Hepatocyte (in vitro differentiated cells): ENCODE measurements around the gene PPP1R9A.

Source experiments
- CTCF ChIP-seq: fragments of 200-600 bp; sonication (generic); IDR thresholded peaks from 2 replicates; pipeline ENCODE4 v1.5.1; 2016; ENCODE audit warnings: antibody characterized with exemption, mild to moderate bottlenecking; ENCODE audit not compliant: poor library complexity
- EZH2 ChIP-seq: fragments of 200-600 bp; sonication (generic); IDR thresholded peaks from 2 replicates; pipeline ENCODE4 v1.6.1; 2016; ENCODE audit warnings: antibody characterized with exemption, mild to moderate bottlenecking, borderline replicate concordance

- TF ChIP-seq EZH2 (no peak), CTCF (peak; percentile 29)
Measured at GRCh38 chr7:95045236-95045923, 138.0 kb downstream of the PPP1R9A start.
